Measurements from ENCODE around the gene UBE2R2.

DNA sequence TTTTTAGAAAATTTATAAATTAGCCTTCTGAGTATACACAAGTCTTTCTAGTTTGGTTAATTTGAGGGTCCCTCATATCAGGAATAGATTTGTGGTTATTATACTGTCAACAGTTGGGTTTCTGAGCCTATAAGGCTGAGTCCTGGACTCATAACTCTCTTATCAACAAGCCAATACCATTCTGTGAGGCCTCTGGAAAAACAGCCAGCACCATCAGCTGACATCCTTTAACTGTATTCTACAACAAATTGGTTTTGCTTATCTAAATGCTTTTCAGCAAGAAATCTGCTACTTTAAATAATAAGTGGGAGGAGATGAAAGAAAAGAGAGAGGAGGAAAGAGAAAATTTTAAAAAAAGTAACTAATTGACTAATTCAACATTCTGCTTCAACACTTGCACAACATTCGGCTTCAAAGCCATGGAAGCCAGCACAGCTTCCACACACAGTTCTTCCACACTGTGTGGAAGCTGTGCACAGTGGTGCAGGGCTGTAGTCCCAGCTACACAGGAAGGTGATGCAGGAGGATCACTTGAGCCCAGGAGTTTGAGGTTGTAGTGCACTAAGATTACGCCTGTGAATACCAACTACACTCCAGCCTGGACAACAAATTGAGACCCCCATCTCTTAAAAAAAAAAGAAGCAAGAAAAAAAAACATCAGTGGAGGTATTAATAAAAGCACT, 147.3 kb downstream of the UBE2R2 start:
- TF ChIP-seq ZFX (IDR thresholded peaks at IDR 0.05; ENCODE audit: borderline replicate concordance): no peak
- TF ChIP-seq, protein P1, sequence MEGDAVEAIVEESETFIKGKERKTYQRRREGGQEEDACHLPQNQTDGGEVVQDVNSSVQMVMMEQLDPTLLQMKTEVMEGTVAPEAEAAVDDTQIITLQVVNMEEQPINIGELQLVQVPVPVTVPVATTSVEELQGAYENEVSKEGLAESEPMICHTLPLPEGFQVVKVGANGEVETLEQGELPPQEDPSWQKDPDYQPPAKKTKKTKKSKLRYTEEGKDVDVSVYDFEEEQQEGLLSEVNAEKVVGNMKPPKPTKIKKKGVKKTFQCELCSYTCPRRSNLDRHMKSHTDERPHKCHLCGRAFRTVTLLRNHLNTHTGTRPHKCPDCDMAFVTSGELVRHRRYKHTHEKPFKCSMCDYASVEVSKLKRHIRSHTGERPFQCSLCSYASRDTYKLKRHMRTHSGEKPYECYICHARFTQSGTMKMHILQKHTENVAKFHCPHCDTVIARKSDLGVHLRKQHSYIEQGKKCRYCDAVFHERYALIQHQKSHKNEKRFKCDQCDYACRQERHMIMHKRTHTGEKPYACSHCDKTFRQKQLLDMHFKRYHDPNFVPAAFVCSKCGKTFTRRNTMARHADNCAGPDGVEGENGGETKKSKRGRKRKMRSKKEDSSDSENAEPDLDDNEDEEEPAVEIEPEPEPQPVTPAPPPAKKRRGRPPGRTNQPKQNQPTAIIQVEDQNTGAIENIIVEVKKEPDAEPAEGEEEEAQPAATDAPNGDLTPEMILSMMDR (IDR thresholded peaks at IDR 0.05): no peak

Data from 22Rv1 (cell line).